Osteocyte (in vitro differentiated cells): Measurements from ENCODE around the gene RNF145. TPM values are rescaled to one million over a fixed set of nuclear protein-coding genes. Genes with fewer than 3 reads are reported as not detected.

Source experiments
- DNase-seq: peaks from one replicate; pipeline ENCODE4 v3.0.0; 2021; ENCODE audit warnings: mixed read lengths; ENCODE audit not compliant: unreplicated experiment; ENCODE audit errors: extremely low spot score
- H3K27ac Mint-ChIP-seq: one replicate; pipeline ENCODE4 v1.8.0; 2021; ENCODE audit warnings: mild to moderate bottlenecking, mixed read lengths; ENCODE audit not compliant: unreplicated experiment
- H3K27me3 Mint-ChIP-seq: one replicate; pipeline ENCODE4 v1.8.0; 2021; ENCODE audit warnings: mixed read lengths; ENCODE audit not compliant: unreplicated experiment
- H3K36me3 Mint-ChIP-seq: one replicate; pipeline ENCODE4 v1.8.0; 2021; ENCODE audit warnings: mixed read lengths; ENCODE audit not compliant: unreplicated experiment
- H3K4me1 Mint-ChIP-seq: one replicate; pipeline ENCODE4 v1.8.0; 2021; ENCODE audit warnings: mixed read lengths; ENCODE audit not compliant: unreplicated experiment
- H3K4me3 Mint-ChIP-seq: one replicate; pipeline ENCODE4 v1.8.0; 2021; ENCODE audit warnings: mild to moderate bottlenecking, moderate library complexity, mixed read lengths; ENCODE audit not compliant: unreplicated experiment
- H3K9me3 Mint-ChIP-seq: one replicate; pipeline ENCODE4 v1.8.0; 2021; ENCODE audit warnings: mixed read lengths; ENCODE audit not compliant: unreplicated experiment
- total RNA-seq: library from RNA; stranded (reverse); gene quantifications from 2 replicates; pipeline ENCODE4 v1.2.1, GENCODE V29; 2021
- TF ChIP-seq, protein P1 (sequence below): fragments of 200-600 bp; sonication (generic); IDR thresholded peaks from 2 replicates; pipeline ENCODE4 v1.5.0; 2021; ENCODE audit warnings: antibody characterized with exemption, mild to moderate bottlenecking, moderate library complexity

The RNF145 gene
- total RNA-seq, 1 donor from 2014 or later, result 93.4 TPM

DNA sequence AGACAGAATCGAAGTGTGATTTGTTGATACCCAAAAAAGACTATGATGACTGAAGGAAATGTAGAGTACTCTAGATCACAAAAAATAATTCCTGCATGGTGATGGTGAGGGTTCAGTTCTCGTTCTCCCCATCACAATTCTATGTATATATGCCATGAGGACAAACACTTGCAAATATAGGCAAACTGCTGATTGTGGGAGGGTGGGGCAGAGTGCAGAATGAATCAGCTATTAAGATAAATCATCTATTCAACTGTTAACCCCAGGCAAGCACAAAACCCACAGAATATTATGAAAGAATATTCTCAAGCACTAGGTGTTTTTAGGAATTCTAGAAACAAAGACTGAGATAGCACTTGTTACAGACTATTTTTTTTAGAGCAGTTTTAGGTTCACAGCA, 39.8 kb upstream of the RNF145 start:
- Mint-ChIP-seq H3K27me3 (peaks cover 33% of the 10 kb centered on the region), H3K9me3 (no peaks in the 10 kb centered on the region), H3K27ac (no peak overlapping the region), H3K4me1 (no peaks in the 10 kb centered on the region), H3K36me3 (no peaks in the 10 kb centered on the region), H3K4me3 (no peak overlapping the region)
- TF ChIP-seq, protein P1, sequence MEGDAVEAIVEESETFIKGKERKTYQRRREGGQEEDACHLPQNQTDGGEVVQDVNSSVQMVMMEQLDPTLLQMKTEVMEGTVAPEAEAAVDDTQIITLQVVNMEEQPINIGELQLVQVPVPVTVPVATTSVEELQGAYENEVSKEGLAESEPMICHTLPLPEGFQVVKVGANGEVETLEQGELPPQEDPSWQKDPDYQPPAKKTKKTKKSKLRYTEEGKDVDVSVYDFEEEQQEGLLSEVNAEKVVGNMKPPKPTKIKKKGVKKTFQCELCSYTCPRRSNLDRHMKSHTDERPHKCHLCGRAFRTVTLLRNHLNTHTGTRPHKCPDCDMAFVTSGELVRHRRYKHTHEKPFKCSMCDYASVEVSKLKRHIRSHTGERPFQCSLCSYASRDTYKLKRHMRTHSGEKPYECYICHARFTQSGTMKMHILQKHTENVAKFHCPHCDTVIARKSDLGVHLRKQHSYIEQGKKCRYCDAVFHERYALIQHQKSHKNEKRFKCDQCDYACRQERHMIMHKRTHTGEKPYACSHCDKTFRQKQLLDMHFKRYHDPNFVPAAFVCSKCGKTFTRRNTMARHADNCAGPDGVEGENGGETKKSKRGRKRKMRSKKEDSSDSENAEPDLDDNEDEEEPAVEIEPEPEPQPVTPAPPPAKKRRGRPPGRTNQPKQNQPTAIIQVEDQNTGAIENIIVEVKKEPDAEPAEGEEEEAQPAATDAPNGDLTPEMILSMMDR, result no peak
- no peak for DNase-seq

DNA sequence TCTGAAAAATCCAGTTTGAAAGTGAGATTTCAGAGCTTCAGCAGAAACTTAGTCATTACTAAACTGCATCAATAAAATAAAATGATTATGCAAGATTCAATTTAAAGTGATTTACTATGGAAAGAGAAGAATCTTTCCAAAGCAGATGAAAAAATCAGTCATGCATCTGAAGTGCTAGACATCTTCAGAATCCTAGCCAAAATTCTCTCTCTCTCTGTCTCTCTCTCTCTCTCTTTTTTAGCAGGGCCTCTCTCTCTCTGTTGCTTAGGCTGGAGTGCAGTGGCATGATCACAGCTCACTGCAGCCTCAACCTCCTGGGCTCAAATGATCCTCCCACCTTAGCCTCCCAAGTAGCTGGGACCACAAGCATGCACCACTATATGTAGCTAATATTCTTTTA, 35.5 kb upstream of the RNF145 start:
- Mint-ChIP-seq H3K36me3 (no peaks in the 10 kb centered on the region), H3K27ac (no peak overlapping the region), H3K27me3 (peaks cover 31% of the 10 kb centered on the region), H3K4me3 (no peak overlapping the region), H3K4me1 (peaks cover 10% of the 10 kb centered on the region), H3K9me3 (no peaks in the 10 kb centered on the region)
- TF ChIP-seq, protein P1, result no peak
- DNase-seq, result no peak

DNA sequence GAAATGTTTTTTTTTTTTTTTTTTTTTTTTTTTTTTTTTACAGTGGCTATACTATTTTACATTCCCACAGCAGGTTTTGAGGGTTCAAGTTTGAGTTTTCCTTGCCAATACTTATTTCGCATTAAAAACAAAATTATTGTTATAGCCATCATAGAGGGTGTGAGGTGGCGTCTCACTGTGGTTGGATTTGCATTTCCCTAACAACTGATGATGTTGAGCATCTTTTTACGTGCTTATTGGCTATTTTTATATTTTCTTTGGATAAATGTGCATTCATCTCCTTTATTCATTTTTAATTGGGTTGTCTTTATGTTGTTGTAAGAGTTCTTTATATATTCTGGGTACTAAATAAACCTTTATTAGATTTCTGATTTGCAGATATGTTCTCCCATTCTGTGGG, 34.8 kb upstream of the RNF145 start:
- DNase-seq, result no peak
- no peak overlapping the region for H3K27ac Mint-ChIP-seq
- no peak overlapping the region for H3K4me3 Mint-ChIP-seq
- peaks cover 11% of the 10 kb centered on the region for H3K4me1 Mint-ChIP-seq
- no peaks in the 10 kb centered on the region for H3K36me3 Mint-ChIP-seq
- H3K27me3 Mint-ChIP-seq, result peaks cover 26% of the 10 kb centered on the region
- TF ChIP-seq, protein P1, result no peak
- H3K9me3 Mint-ChIP-seq, result no peaks in the 10 kb centered on the region

DNA sequence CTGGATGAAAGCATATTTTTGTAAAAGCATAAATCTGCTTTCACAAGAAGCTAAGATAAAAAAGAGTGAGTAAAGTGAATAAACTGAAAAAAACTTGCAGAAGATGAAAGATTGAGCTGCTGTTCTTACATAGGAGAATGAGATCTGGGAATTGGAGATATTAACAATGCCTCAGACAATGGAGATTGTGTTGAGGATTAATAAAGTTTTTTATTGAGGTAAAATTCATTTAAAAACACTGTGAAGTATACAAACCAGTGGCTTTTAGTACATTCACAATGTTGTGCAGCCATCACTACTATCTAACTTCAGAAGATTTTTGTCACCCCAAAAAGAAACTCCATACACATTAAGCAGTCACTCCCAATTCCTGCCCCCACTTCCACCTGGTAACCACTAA, 34.0 kb upstream of the RNF145 start:
- peaks cover 18% of the 10 kb centered on the region for H3K27me3 Mint-ChIP-seq
- TF ChIP-seq, protein P1, result no peak
- H3K9me3 Mint-ChIP-seq, result no peaks in the 10 kb centered on the region
- DNase-seq, result no peak
- no peaks in the 10 kb centered on the region for H3K36me3 Mint-ChIP-seq
- H3K27ac Mint-ChIP-seq, result no peak overlapping the region
- no peak overlapping the region for H3K4me3 Mint-ChIP-seq
- peaks cover 11% of the 10 kb centered on the region for H3K4me1 Mint-ChIP-seq

DNA sequence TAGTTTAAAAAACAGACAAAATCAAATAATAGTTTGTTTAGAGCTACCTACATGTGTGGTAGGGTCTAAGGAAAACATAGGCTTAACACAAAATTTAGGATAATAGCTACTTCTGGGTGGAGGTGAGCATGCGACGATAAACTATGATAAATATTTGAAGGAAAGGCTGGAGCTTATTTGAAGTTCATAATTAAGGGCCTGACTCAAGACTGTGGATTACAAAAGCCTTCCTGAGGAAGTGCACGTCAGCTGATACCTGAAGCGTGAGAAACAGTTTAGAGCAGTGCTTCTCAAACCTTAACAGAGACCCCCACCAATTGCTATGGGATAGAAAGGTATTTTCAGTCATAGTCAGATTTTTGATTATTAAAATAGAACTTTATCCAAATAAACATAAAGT, 33.3 kb upstream of the RNF145 start:
- Mint-ChIP-seq H3K4me1 (peaks cover 11% of the 10 kb centered on the region), H3K9me3 (no peaks in the 10 kb centered on the region), H3K4me3 (no peak overlapping the region), H3K36me3 (no peaks in the 10 kb centered on the region), H3K27me3 (peaks cover 15% of the 10 kb centered on the region), H3K27ac (no peak overlapping the region)
- no peak for DNase-seq
- TF ChIP-seq, protein P1, result no peak
